HEK293 (cell line): ENCODE measurements around the gene VPS13D.

Source experiments
- CTCF ChIP-seq: fragments of 450-650 bp; formaldehyde crosslinking; IDR thresholded peaks from 2 replicates; pipeline ENCODE4 v1.5.1; 2016; ENCODE audit warnings: missing biosample characterization, missing genetic modification characterization
- SCRT2 ChIP-seq: fragments of 450-650 bp; formaldehyde crosslinking; IDR thresholded peaks from 2 replicates; pipeline ENCODE4 v1.5.1; 2016; ENCODE audit warnings: missing biosample characterization, missing genetic modification characterization
- YY1 ChIP-seq: fragments of 450-650 bp; formaldehyde crosslinking; IDR thresholded peaks from 2 replicates; pipeline ENCODE4 v1.5.1; 2018; ENCODE audit warnings: missing biosample characterization, missing genetic modification characterization
- ZBTB21 ChIP-seq: fragments of 450-650 bp; formaldehyde crosslinking; IDR thresholded peaks from 2 replicates; pipeline ENCODE4 v1.5.1; 2017; ENCODE audit warnings: missing biosample characterization, missing genetic modification characterization

GRCh38 chr1:12386130-12386529 is 156.3 kb downstream of the VPS13D start:
- TF ChIP-seq YY1 (tag by site-specific recombination) (no peak), CTCF (tag by site-specific recombination) (no peak), ZBTB21 (tag by site-specific recombination) (no peak), SCRT2 (tag by site-specific recombination) (no peak)
